NCI-H345 treated with DMSO at 0.1 percent for 48 hours (cell line): Measurements from ENCODE around the gene NCKAP1.
"Not testable (repeated sequence)": the region's sequence is repeated elsewhere in the genome, so short reads cannot be mapped to it uniquely, and the experiment has no call there.

Source experiments
- DNase-seq: peaks from one replicate; lab custom pipeline; 2025; ENCODE audit not compliant: unreplicated experiment; lab: John Stamatoyannopoulos, UW

Gene NCKAP1, protein sequence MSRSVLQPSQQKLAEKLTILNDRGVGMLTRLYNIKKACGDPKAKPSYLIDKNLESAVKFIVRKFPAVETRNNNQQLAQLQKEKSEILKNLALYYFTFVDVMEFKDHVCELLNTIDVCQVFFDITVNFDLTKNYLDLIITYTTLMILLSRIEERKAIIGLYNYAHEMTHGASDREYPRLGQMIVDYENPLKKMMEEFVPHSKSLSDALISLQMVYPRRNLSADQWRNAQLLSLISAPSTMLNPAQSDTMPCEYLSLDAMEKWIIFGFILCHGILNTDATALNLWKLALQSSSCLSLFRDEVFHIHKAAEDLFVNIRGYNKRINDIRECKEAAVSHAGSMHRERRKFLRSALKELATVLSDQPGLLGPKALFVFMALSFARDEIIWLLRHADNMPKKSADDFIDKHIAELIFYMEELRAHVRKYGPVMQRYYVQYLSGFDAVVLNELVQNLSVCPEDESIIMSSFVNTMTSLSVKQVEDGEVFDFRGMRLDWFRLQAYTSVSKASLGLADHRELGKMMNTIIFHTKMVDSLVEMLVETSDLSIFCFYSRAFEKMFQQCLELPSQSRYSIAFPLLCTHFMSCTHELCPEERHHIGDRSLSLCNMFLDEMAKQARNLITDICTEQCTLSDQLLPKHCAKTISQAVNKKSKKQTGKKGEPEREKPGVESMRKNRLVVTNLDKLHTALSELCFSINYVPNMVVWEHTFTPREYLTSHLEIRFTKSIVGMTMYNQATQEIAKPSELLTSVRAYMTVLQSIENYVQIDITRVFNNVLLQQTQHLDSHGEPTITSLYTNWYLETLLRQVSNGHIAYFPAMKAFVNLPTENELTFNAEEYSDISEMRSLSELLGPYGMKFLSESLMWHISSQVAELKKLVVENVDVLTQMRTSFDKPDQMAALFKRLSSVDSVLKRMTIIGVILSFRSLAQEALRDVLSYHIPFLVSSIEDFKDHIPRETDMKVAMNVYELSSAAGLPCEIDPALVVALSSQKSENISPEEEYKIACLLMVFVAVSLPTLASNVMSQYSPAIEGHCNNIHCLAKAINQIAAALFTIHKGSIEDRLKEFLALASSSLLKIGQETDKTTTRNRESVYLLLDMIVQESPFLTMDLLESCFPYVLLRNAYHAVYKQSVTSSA

DNA sequence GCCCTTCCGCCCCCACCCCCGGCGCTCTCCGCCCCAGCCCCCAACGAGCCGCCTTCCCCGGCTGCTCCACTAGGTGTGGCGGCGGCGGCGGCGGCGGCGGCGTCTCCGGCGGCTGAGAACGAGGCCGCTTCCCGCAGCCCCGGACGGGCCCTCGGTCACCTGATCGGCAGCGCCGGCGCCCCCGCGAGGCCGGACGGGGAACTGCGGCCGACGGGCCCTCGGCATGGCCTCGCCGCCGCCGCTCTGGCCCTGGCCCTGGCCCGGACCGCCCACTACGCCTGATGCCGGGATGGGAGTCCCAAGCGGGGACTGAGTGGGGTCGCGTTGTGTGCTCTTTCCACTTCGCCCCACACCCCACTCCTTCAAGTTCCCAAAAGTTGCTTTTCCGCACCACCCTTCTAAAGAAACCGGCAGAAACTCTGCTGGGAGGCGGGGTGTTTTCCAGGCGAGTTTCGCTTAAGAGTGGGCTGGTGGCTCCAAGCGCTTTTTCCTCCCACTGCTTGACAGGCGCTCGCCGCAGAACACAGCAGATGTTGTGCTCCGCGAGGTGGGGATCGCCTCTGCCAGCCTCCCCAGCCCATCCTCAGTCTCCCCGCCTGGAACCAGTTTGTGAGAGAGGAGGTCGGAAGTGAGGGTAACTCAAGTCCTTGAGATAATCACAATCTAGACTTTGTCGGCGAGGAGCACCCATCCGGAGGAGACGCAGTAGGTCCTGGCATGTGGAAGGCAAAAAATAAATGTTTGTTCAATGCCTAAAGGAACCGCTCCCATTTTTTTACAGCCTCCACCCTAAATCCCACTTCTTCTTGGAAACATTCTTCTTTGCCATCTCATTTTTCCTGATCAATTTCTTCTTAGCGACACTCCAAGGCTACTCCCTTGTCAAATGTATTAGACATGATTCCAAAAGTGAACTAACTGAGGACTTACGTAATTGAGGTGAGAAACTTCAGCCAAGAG lies at the start of gene NCKAP1:
TSS of gene NCKAP1 (minus strand) at position 117 of the 960 bp plus-strand sequence. CDS start 358 bp downstream, outside the sequence.
- peak; percentile 69 for DNase-seq

DNA sequence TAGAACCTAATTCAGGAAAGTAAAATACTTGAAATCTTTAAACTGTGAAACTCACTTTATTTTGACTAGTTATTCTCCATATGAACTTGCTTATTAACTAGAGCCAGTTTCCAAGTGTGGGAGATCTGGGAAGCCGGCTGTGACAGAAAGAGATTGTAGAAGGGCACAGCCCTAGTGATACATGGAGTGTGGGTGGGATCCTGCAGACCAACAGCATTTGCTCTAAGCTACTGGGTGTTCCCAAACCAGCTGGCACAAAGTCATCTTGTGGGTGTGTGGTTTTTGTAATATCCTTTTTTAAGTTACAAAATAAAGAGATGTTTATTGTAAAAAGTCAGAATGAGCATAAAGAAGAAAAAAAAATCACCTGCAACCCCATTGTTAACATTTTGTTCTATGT lies 43.7 kb upstream of the NCKAP1 start:
- no peak for DNase-seq

DNA sequence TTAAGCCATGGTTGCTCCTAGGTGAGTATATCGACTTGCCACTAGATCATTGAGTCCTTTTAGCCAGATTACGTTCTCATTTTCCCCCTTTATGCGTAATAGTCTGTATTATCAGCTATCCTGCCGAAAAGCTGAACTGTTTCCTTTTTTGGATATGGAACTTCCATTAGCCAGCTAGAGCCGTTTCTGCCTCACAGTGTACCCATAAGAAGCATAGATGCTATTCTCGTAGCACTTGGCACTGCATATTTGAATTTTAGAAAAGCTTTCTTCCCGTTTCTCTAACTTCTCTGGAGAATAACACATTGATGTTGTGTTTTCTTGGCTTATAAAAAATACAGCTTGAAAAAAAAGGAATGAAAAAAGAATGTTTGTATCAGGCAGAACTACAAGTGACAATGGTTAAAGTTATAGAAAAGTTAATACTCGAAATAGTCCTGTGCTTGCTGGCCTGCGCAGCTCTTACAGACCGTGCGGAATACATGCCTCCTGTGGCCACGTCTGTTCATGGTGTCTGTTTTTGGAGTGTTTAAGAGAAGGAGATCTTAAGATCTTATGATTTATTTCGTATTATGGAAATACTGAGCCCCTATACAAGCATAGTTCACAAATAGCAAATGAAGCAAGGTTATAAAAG lies 41.0 kb upstream of the NCKAP1 start:
- DNase-seq, result peak; percentile 65

- peak; percentile 89 for DNase-seq
Observed at GRCh38 chr2:183078464-183079138, 40.3 kb upstream of the NCKAP1 start, which contains the start of gene DUSP19. TSS of gene DUSP19 (plus strand) at chr2:183078747. CDS start at chr2:183078934, 187 bp downstream.

GRCh38 chr2:183078163-183078463 lies 39.9 kb upstream of the NCKAP1 start:
- DNase-seq, result no peak

DNA sequence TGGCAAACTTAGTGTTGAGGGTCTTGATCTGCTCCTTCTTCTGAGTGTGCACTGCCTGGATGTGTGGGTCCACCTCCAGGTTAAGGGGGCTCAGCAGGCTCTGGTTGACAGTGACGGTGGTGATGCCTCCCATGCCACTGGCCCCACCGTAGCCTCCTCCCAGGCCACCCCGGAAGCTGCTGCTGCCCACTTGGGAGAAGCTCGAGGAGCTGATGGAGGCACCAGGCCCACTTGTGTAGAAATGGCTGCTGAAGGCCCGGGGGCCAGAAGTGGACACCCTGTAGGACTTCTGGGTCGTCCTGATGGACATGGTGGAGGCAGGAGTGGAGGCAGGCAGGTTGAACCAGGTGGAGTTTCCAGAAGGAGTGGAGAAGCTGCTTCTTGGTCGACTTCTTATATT lies 33.9 kb upstream of the NCKAP1 start:
- no peak for DNase-seq

DNA sequence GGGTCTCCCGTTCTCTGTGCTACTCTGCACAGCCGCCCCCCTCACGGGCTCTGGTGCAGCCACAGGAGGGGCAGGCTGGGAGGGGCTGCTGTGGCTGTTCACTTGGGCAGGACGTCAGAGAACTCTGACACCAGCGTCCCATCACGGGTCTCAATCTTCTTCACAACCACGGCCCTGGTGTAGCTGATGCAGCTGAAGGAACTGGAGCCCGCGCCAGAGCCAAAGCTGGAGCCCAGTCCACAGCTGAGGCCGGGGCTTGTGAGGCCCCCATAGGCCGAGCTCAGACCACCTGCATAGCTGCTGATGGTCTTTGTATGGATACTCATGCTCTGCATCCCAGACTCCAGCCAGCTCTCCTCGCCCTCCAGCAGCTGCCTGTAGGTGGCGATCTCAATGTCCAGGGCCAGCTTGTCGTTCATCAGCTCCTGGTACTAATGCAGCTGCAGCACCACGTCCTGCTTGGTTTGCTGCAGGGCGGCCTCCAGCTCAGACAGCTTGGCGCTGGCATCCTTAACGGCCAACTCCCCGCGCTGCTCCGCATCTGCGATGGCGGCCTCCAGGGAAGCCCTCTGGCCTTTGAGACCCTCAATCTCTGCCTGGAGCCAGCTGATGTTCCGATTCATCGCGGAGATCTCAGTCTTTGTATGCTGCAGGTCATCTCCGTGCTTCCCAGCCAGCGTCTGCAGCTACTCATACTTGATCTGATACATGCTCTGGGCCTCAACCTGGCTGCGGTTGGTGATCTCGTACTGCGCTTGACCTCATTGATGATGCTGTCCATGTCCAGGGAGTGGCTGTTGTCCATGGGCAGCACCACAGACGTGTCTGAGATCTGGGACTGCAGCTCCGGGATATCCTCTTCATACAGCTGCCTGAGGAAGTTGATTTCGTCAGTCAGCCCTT lies 32.9 kb upstream of the NCKAP1 start:
- no peak for DNase-seq

GRCh38 chr2:183069174-183069573 lies 30.9 kb upstream of the NCKAP1 start:
- no peak for DNase-seq

DNA sequence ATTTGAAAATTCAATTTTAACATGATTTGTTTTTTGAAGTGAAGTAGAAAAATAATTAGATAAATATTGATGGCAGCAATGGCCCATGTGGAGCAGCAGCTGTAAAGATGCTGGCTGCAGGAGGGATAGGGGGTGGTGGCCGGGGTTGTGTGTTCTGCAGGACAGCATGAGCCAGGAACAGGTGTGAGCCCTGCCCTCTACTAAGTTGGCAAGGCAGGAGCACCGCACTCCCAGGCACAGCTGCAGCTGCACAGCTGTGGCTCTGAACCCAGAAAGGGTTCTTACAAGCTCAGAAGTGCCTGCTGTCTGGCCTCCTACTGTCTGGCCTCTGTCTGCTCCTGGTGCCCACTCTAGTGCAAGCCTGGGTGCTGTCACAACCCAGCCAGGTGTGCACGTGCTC lies 30.3 kb upstream of the NCKAP1 start:
- DNase-seq, result no peak

DNA sequence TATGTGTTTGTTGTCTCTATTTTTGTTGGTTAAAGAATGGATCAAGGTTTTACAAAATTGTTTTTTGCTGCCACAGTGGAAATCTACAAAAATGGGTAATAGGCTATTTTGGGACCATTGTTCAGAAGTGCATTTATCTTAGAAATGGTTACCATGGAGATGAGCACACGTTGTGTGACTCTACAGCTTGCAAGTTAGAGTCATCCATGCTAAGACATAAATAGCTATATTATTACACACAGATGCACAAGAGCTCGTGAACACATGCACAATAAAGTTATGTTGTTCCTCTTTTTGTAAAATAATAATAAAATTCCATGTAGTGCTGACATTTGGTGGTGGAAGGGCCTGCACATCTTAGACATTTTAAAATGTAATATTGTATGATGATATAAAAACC lies 24.8 kb upstream of the NCKAP1 start:
- no peak for DNase-seq

DNA sequence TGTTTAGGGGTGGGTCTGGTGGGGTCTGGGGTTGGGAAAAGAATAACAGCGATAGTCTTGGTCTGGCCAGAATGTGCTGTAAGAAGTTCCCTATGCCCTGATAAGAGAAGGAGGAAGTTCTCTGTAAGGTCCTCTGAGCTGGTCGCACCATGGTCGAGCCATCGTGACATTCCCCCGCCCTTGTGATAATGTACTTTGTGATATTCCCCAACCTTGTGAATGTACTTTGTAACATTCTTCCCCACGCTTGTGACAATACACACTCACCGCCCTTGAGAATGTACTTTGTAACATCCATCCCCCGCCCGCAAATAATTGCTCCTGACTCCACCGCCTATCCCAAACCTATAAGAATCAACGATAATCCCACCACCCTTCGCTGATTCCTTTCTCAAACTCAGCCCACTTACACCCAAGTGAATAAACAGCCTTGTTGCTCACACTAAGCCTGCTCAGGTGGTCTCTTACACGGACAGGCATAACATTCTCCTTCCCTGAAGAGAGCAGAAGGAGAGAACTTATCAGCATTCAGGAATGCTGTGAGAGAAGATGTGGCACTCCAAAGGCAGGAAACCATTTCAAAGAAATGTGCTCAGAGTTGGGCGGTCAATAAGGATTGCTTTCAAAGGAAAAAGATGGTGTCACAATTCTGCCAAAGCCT lies 22.4 kb upstream of the NCKAP1 start:
- DNase-seq, result no peak

DNA sequence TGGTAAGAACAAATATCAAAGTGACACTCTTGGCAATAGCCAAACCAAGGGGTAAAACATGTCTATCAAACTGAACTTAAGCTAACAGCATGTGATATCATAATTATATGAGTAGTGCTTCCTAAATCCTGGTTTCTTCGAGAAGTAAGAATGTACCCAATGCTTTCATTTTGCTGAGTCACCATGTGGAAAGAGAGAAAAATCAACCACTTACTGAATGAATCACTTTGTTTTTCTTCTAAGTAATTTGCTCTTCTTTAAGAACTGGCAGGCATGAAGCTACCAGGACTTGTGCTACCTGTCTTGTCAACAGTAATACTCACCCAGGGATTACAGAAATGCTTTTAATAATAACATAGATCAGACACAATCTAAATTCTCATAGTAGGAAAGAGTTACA lies 21.3 kb upstream of the NCKAP1 start:
- DNase-seq, result no peak

- DNase-seq, result no peak
Observed at GRCh38 chr2:183057333-183057985, 19.2 kb upstream of the NCKAP1 start.

GRCh38 chr2:183049420-183049819 lies 11.2 kb upstream of the NCKAP1 start:
- no peak for DNase-seq

GRCh38 chr2:183047486-183048125 lies 9.3 kb upstream of the NCKAP1 start:
- not testable (repeated sequence) for DNase-seq

DNA sequence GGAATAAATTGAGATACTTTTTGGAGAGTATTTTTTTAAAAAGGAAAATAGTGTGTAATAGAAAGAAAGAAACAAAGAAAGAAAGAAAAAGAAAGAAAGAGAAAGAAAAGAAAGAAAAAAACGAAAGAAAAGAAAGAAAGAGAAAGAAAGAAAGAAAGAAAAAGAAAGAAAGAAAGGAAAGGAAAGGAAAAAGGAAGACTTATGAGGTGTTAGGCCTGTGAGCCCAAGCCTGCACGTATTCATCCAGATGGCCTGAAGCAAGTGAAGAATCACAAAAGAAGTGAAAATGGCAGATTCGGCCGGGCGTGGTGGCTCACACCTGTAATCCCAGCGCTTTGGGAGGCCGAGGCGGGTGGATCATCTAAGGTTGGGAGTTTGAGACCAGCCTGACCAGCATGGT lies 5.3 kb upstream of the NCKAP1 start:
- not testable (repeated sequence) for DNase-seq

GRCh38 chr2:183040604-183041003 lies 2.3 kb upstream of the NCKAP1 start:
- no peak for DNase-seq
